Upper lobe of left lung (tissue), 6 donors: Measurements from ENCODE around the gene OR52E2. TPM values are rescaled to one million over a fixed set of nuclear protein-coding genes. Genes with fewer than 3 reads are reported as not detected.

Experiments used
- ATAC-seq, 2 donors: fragments of 200-7000 bp; cut with Tn5 transposase; one replicate each; pipeline ENCODE4 v1.9.1; 2022; ENCODE audit warnings: mild to moderate bottlenecking in 2 of 2, moderate library complexity in 2 of 2; ENCODE audit not compliant: low FRiP score in 2 of 2
- DNase-seq, 2 donors: peaks; one replicate each; pipeline ENCODE4 v3.0.0-alpha.2; 2019 to 2020
- H3K27ac ChIP-seq, 4 donors: fragments of 200-600 bp; sonication (generic); one replicate each; pipeline ENCODE4 v1.5.1; 2016 to 2019
- H3K27me3 ChIP-seq, 4 donors: fragments of 200-600 bp; sonication (generic); one replicate each; pipeline ENCODE4 v1.5.1; 2017 to 2019
- H3K36me3 ChIP-seq, 4 donors: fragments of 200-600 bp; sonication (generic); one replicate each; pipeline ENCODE4 v1.5.1; 2016 to 2019
- H3K4me1 ChIP-seq, 4 donors: fragments of 200-600 bp; sonication (generic); one replicate each; pipeline ENCODE4 v1.5.1; 2018 to 2019
- H3K4me3 ChIP-seq, 4 donors: fragments of 200-600 bp; sonication (generic); one replicate each; pipeline ENCODE4 v1.5.1; 2017 to 2019; ENCODE audit warnings: mild to moderate bottlenecking in 2 of 4, moderate library complexity in 1 of 4
- H3K9me3 ChIP-seq, 4 donors: fragments of 200-600 bp; sonication (generic); one replicate each; pipeline ENCODE4 v1.5.1; 2018 to 2019
- CTCF ChIP-seq, 6 experiments: fragments of 450-650 bp in 4 of 6; fragments of 200-600 bp in 2 of 6; sonication (generic) in 2 of 6; IDR thresholded peaks; one replicate each; pipeline ENCODE4 v1.5.1; 2016 to 2019; ENCODE audit warnings: antibody characterized with exemption in 6 of 6
- EP300 ChIP-seq, 4 donors: sonication (generic); formaldehyde crosslinking; IDR thresholded peaks; one replicate each; pipeline ENCODE4 v1.5.1; 2017; ENCODE audit warnings: antibody characterized with exemption in 4 of 4, control low read depth in 2 of 4
- POLR2A ChIP-seq, 4 donors: fragments of 450-650 bp; IDR thresholded peaks; one replicate each; pipeline ENCODE4 v1.5.1; 2016 to 2017; ENCODE audit warnings: antibody characterized with exemption in 4 of 4, mild to moderate bottlenecking in 2 of 4
- POLR2AphosphoS5 ChIP-seq, 2 donors: sonication (generic); formaldehyde crosslinking; IDR thresholded peaks; one replicate each; pipeline ENCODE4 v1.5.1; 2017; ENCODE audit warnings: antibody characterized with exemption in 2 of 2
- WGBS, 2 donors: methylation state at CpG; one replicate each; pipeline ENCODE4 v1.1.5; 2017 to 2018; 5-methylcytosine and 5-hydroxymethylcytosine counted together
- total RNA-seq, 6 donors: library from RNA; depleted of rRNA in 4 of 6; stranded (reverse); fragments of >200 nt in 4 of 6; gene quantifications; one replicate each; pipeline versions ENCODE4 v1.1.0 to v1.2.1, GENCODE V29; 2016 to 2021
- donor health status: DM: no; HTN: no; CAD: no; lungs with moderate emphysema.
- donor health status: DM: no; HTN: yes; CAD: no; lungs with severe emphysema.

Gene OR52E2
- total RNA-seq, 6 donors from 2014 or later, result not detected

DNA sequence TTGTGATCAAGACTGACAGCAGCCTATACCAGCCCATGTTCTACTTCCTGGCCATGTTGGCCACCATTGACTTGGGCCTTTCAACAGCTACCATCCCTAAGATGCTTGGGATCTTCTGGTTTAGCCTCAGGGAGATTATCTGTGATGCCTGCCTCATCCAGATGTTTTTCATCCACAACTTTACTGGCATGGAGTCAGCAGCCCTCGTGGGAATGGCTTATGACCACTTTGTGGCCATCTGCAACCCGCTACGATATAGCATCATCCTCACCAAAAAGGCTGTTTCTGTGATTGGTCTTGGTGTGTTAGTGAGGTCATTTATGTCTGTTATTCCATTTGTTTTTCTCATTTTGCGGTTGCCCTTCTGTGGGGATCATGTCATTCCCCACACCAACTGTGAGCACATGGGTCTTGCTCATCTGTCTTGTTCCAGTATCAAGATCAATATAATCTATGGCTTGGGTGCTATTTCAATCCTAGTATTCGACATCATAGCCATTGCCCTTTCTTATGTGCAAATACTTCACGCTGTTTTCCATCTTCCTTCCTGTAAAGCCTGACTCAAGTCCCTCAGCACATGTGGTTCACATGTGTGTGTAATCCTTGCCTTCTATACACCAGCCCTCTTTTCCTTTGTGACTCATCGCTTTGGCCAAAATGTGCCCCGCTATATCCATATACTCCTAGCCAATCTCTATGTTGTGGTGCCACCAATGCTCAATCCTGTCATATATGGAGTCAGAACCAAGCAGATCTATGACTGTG, 33.6 kb upstream of the OR52E2 start:
- WGBS, 2 donors, result 83% methylated on average over 8 of the region's 8 CpGs

DNA sequence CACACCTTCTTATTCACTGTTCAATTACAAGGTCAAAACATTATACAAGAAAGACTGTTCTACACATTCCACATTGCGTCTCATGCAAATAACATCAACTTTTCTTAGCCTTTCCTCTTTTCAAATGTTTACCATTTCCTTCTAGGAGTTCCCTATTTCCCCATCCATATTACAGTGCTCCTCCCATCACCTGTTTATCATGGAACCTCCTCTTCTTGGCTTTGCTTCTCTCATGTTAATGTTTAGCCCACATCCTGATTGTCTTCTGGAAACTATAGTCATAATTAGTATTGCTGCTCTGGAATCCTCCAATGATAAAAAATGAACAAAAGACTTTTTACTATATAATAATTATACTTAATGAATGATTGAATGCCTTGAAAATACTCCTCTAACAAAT, 31.2 kb upstream of the OR52E2 start:
- H3K9me3 ChIP-seq, result no peaks in the 10 kb centered on the region
- no peak for TF ChIP-seq EP300 (IDR thresholded peaks at IDR 0.05)
- TF ChIP-seq POLR2AphosphoS5 (IDR thresholded peaks at IDR 0.05), result no peak
- no peak for TF ChIP-seq POLR2A (IDR thresholded peaks at IDR 0.05)
- TF ChIP-seq CTCF (IDR thresholded peaks at IDR 0.05), result no peak
- ATAC-seq (no peak), DNase-seq (no peak)
- 83 to 94% methylated on average over 1 of the region's 1 CpG for WGBS, 2 donors
- no peaks in the 10 kb centered on the region for H3K4me1 ChIP-seq
- H3K36me3 ChIP-seq, result no peaks in the 10 kb centered on the region
- no peak overlapping the region for H3K4me3 ChIP-seq
- no peak overlapping the region for H3K27ac ChIP-seq
- H3K27me3 ChIP-seq, result no peaks in the 10 kb centered on the region

More for the DNA sequence above, 33.6 kb upstream of the OR52E2 start:
- TF ChIP-seq POLR2A (IDR thresholded peaks at IDR 0.05) (no peak), CTCF (IDR thresholded peaks at IDR 0.05) (no peak), POLR2AphosphoS5 (IDR thresholded peaks at IDR 0.05) (no peak), EP300 (IDR thresholded peaks at IDR 0.05) (no peak)
- H3K4me1 ChIP-seq, result no peaks in the 10 kb centered on the region
- H3K27me3 ChIP-seq, result no peaks in the 10 kb centered on the region
- H3K4me3 ChIP-seq, result no peak overlapping the region
- DNase-seq (no peak), ATAC-seq (no peak)
- no peaks in the 10 kb centered on the region for H3K9me3 ChIP-seq
- no peaks in the 10 kb centered on the region for H3K36me3 ChIP-seq
- H3K27ac ChIP-seq, result no peak overlapping the region

DNA sequence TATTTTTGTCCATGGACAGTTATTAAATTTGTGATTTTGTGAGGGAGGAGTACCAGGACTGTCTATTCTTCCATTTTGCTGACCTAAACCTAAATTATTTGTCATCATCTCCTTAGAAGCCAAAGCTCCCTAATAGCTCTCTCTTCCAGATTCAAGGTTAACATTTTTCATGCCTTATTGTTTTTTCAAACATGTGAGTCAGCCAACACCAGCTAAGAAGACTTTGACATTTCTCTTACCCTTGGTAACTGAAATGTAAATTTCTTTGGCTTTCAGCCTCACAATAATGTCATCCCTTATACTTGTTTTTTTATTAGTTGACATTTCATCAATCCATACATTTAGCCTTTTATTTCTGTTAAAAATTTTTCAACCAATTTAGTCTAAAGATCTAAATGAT, 29.1 kb upstream of the OR52E2 start:
- no peaks in the 10 kb centered on the region for H3K36me3 ChIP-seq
- ATAC-seq (no peak), DNase-seq (no peak)
- no peaks in the 10 kb centered on the region for H3K4me1 ChIP-seq
- H3K9me3 ChIP-seq, result no peaks in the 10 kb centered on the region
- H3K4me3 ChIP-seq, result no peak overlapping the region
- no peak for TF ChIP-seq EP300 (IDR thresholded peaks at IDR 0.05)
- TF ChIP-seq POLR2A (IDR thresholded peaks at IDR 0.05), result no peak
- TF ChIP-seq POLR2AphosphoS5 (IDR thresholded peaks at IDR 0.05), result no peak
- no peak for TF ChIP-seq CTCF (IDR thresholded peaks at IDR 0.05)
- no peaks in the 10 kb centered on the region for H3K27me3 ChIP-seq
- H3K27ac ChIP-seq, result no peak overlapping the region

DNA sequence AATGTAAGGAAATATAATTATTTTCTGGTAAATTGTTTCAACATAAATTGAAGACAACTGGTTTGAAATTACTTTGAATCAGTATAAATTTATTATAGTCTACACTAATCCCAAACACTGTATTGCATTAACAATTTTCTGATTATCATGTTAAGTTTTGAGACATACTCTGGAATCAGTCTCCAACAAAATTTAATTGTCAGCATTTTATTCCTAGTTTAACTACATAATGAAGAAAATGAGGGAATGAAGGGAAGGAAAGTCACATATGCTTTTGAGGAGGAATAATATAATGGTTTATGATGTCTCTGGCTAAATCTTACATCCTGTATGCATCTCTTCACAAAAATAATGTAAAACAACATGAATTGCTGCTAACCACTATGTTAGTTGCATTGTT, 24.2 kb upstream of the OR52E2 start:
- TF ChIP-seq CTCF (IDR thresholded peaks at IDR 0.05), result no peak
- H3K27ac ChIP-seq, result no peak overlapping the region
- DNase-seq (no peak), ATAC-seq (no peak)
- no peaks in the 10 kb centered on the region for H3K4me1 ChIP-seq
- H3K4me3 ChIP-seq, result no peak overlapping the region
- no peaks in the 10 kb centered on the region for H3K9me3 ChIP-seq
- H3K36me3 ChIP-seq, result no peaks in the 10 kb centered on the region
- no peaks in the 10 kb centered on the region for H3K27me3 ChIP-seq

- no peak for DNase-seq
- Histone ChIP-seq H3K27ac (no peak overlapping the region), H3K4me3 (no peak overlapping the region), H3K4me1 (no peaks in the 10 kb centered on the region), H3K27me3 (no peaks in the 10 kb centered on the region), H3K9me3 (no peaks in the 10 kb centered on the region), H3K36me3 (no peaks in the 10 kb centered on the region)
- no peak for TF ChIP-seq POLR2A (IDR thresholded peaks at IDR 0.05)
- no peak for TF ChIP-seq EP300 (IDR thresholded peaks at IDR 0.05)
- TF ChIP-seq POLR2AphosphoS5 (IDR thresholded peaks at IDR 0.05), result no peak
- no peak for TF ChIP-seq CTCF (IDR thresholded peaks at IDR 0.05)
- 69 to 72% methylated on average over 2 of the region's 2 CpGs for WGBS, 2 donors
- no peak for ATAC-seq
Measured at GRCh38 chr11:5081405-5081804, 22.0 kb upstream of the OR52E2 start.
